NCI-H2171 (cell line): ENCODE measurements around the gene MVD.

Experiments
- DNase-seq: peaks from one replicate; lab custom pipeline; 2025; lab: John Stamatoyannopoulos, UW

The MVD gene

DNA sequence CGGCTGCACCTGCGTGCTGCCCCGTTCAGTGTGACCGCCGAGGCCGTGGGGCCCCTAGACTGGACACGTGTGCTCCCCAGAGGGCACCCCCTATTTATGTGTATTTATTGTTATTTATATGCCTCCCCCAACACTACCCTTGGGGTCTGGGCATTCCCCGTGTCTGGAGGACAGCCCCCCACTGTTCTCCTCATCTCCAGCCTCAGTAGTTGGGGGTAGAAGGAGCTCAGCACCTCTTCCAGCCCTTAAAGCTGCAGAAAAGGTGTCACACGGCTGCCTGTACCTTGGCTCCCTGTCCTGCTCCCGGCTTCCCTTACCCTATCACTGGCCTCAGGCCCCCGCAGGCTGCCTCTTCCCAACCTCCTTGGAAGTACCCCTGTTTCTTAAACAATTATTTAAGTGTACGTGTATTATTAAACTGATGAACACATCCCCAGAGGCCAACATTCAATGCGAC, 22.8 kb downstream of the MVD start:
- no peak for DNase-seq

DNA sequence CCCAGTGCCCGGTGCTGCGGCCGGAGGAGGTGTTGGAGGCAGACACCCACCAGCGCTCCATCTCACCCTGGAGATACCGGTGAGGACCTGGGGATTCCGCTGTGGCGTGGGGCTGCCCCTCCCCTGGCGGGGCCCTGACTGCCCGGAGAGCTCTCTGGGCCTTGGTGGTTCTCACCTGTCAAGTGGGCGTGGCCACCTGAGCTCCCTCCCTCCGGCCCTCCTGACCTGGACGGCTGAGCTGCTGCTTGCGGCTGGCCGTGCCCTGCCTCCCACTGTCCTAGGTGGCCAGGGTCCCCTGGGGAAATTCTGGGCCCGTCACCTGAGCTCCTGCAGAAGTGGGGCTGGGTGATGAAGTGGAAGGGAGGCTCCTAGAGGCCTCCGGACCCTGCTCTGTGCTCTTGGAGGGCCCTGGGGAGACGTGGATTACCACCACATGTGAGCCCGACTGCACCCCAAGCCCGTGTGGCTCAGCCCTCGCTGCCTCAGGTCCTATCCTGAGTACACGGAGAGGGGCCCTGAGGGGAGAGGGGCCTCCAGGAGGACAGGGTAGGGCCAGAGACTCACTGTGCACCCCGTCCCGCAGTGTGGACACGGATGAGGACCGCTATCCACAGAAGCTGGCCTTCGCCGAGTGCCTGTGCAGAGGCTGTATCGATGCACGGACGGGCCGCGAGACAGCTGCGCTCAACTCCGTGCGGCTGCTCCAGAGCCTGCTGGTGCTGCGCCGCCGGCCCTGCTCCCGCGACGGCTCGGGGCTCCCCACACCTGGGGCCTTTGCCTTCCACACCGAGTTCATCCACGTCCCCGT, 23.5 kb downstream of the MVD start:
- no peak for DNase-seq

- peak; percentile 58 for DNase-seq
Observed at GRCh38 chr16:88638323-88639230, 24.3 kb downstream of the MVD start, which contains the start of gene IL17C. Gene IL17C, plus strand, starts transcription at chr16:88638572. Its CDS starts 70 bp downstream, at chr16:88638642.

- DNase-seq: no peak
Observed at GRCh38 chr16:88636488-88637265, 26.2 kb downstream of the MVD start.

DNA sequence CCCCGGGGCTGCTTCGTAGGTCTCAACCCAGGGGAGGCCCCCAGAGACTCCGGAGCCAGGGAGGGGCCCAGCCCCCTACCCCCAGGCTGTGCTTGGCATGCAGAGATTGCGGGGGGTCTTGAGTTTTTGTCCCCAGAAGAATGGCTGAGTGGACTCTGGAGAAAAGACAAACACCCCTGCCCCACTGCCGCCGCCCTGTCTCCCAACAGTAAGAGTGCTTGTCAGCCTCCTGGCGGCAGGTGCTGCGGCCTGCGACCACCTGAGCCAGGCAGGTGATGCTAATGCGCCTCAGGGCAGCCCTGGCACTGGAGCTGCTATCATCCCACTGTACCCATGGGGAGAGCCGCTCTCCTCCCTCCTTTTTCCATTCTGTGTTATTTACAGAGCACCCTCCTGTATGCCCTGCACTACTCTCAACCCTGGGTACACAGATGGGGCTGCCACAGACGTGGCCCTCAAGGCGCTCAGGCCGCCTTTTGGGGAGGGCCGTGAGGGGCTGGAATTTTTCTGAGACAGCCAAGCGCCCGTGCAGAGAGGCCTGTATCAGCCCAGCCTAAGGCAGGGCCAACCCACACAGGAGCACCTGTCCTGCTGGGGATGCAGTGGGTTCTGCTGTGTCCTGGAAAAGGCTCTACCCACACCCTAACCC, 27.1 kb downstream of the MVD start:
- DNase-seq: no peak

DNA sequence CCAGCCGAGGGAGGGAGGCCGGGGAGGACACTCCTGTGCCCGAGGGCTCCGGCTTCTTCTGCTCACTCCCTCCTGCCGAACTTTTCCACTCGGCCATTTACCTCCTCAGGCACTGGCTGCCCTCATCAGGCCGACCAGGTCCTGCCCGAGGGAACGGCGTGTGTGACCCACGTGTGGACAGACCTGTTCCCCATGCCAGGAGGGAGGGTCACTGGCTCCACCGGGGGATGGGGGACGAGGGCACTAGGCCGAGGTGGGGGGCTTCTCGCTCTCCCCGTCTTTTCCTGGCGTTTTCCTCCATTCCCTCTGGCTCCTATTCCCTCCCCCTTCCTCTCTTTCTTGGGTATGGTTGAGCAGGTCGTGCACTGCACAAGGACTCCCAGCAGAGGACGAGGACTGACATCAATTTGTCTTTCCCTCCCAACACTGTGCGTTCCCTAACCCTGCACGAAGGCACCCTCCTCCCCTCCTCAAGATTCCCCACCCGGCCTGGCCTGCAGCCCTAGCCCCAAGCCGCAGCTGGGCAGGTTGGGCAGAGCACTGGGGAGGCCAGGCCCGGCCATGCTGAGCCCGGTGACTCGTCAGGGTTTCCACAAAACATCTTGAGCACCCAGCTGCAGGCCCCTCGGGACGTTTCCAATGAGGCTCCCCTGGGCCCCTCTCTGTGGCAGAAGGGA, 27.8 kb downstream of the MVD start:
- DNase-seq: no peak

- no peak for DNase-seq
Observed at GRCh38 chr16:88634141-88634993, 28.5 kb downstream of the MVD start.

- DNase-seq: no peak
Observed at GRCh38 chr16:88633684-88634140, 29.2 kb downstream of the MVD start.

- DNase-seq: no peak
Observed at GRCh38 chr16:88632587-88632930, 30.3 kb downstream of the MVD start.

DNA sequence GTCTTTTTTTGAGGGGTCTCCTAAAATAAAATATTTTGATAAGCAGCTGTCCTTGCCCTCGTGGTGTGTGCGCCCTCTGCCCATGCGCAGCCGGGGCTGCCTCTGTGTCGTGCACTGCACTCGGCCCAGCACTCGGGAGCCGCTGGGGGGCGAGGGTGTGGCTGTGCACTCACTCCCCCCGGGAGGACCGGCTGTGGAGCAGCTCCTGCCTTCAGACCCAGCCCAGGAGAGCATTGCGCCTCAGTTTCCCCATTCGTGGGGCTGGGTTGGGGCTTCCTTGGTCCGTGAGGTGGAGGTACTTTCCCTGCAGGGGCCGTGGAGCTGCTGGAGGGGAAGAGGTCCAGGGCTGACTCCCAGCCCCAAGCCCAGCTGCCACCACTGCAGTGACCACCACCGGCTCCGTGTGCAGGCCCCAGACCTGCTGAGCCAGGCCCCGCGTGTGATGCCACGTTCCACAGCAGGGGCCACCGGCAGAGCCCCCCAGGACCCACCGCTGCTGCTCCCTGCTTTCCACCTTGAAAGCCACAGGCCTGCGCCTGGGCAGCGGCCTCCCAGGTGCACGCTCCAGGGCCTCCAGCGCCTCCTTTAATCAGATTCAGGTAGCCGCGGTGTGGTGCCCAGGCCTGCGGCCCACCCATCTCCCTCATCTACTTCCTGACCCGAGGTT, 30.8 kb downstream of the MVD start:
- DNase-seq: no peak

DNA sequence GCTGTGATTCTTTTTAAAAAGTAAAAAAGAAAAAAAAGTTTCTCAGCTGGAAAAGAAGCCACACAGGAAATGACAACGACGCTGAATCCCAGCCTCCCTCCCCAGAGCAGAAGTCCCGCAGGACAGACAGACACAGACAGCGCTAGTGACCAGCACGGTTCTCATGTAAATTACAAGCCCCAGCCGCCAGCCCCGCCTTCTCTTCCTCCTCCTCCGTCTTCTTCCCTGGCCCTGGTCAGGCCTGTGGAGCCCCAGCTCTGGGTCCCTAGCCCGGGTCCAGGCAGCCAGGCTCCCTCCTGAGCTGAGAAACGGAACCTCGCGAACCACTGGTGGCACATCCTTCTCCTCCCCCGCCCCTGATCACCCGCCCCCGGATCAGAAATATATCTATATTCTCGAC, 31.5 kb downstream of the MVD start:
- no peak for DNase-seq

- no peak for DNase-seq
Observed at GRCh38 chr16:88630941-88631340, 31.9 kb downstream of the MVD start.

DNA sequence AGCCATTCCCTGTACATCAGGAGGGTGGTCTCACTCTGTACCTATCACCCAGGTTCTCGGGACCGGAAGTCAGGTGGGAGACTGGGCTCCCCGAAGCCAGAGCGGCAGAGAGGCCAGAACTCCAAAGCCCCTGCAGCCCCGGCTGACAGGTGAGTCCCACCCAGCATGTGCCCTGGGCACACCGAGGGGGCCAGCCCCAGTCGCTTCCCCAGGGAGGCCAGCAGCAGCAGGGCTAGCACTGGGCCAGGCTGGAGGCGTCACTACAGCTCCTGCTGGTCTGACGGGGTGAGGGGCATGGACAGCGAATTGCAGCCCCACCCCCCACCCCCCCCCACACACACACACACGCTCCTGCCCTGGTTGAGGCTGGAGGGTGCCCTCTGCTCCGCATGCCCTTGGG, 32.5 kb downstream of the MVD start:
- DNase-seq: no peak

GRCh38 chr16:88629835-88630234, 33.1 kb downstream of the MVD start:
- no peak for DNase-seq

DNA sequence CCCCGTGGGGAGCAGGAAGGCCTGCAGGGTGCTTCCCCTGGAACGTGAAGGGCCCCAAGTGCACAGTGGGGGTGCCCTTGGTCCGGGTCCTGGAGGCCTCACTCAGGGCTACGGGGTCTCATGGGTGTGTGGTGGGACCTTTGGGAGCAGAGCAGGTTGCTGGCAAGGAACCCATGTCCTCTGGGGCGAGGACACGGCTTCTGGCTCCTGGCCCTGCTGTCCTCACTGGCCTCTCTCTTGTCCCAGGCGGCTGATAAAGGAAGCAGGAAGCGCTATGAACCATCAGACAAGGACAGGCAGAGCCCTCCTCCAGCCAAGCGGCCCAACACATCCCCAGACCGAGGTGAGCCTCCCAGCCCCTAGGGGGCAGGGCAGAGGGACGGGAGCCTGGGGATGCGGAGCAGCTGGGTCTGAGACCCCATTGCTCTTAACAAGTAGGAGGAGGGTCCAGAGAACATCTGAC, 34.3 kb downstream of the MVD start:
- DNase-seq: no peak

GRCh38 chr16:88627531-88628411, 35.1 kb downstream of the MVD start:
- DNase-seq: no peak

DNA sequence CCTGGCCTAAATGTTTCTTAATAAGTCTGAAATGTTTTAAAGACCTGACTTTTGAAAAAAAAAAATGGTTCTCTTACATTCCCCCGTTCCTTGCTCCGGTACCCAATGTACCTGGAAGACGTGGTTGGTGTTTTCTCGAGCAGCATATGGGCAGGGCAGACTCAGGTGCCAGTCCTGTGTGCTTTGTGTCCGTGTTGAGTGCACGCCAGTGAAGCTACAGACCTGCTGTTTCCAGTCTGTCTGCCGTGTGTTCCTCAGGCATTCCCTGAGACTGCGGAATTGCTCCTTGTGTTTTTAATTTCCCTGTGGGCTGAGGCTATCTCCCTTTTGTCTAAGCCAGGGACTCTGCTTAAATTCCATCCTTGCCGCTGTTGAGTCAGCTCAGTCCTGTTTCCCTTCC, 36.2 kb downstream of the MVD start:
- DNase-seq: no peak

DNA sequence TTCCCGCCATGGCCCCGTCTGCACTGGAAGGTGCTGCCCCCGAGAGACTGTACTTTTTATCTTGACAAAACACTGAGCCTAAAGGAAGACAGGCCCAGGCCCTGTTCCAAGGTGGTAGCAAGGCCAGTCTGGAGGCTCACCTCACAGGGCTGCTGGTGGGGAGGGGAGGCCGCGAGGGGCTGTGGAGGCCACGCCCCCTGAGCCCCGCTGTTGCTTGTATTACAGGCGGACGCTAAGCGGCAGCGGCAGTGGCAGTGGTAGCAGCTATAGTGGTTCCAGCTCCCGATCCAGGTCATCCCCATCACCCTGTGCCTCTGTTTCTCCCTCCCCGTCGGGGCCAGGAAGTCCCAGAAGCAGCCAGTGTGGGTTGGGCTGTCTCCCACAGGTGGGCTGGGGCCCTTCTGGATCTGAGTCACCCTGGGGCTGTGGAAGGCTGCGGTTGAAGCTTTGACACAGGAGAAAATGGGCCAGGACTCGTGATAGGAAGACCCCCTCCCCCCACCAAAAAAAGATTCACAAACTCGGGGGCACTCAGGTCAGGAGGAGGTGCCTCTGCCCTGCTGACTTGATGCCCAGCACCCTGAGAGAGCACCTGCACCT, 37.8 kb downstream of the MVD start:
- DNase-seq: no peak
